ENCODE results near the gene TBC1D25.

Gene TBC1D25

GRCh38 chrX:48497871-48498270, 41.6 kb upstream of the TBC1D25 start:
- Histone ChIP-seq H3K27me3 (ENCODE audit: insufficient read depth, poor library complexity, severe bottlenecking) (no peaks in the 10 kb centered on the region), H3K27ac (replicated peaks) (no peak overlapping the region), H3K4me3 (replicated peaks; ENCODE audit: insufficient read depth, low read length) (no peak overlapping the region)
- DNase-seq (ENCODE audit: low read depth in 1 of 2, low spot score in 1 of 2): no peak
- TF ChIP-seq POLR2AphosphoS5 (IDR thresholded peaks at IDR 0.05; ENCODE audit: low read depth) (no peak), SPI1 (IDR thresholded peaks at IDR 0.05; ENCODE audit: borderline replicate concordance, low read depth) (no peak), GABPA (IDR thresholded peaks at IDR 0.05; ENCODE audit: low read depth) (no peak)
- TF ChIP-seq, protein P1, sequence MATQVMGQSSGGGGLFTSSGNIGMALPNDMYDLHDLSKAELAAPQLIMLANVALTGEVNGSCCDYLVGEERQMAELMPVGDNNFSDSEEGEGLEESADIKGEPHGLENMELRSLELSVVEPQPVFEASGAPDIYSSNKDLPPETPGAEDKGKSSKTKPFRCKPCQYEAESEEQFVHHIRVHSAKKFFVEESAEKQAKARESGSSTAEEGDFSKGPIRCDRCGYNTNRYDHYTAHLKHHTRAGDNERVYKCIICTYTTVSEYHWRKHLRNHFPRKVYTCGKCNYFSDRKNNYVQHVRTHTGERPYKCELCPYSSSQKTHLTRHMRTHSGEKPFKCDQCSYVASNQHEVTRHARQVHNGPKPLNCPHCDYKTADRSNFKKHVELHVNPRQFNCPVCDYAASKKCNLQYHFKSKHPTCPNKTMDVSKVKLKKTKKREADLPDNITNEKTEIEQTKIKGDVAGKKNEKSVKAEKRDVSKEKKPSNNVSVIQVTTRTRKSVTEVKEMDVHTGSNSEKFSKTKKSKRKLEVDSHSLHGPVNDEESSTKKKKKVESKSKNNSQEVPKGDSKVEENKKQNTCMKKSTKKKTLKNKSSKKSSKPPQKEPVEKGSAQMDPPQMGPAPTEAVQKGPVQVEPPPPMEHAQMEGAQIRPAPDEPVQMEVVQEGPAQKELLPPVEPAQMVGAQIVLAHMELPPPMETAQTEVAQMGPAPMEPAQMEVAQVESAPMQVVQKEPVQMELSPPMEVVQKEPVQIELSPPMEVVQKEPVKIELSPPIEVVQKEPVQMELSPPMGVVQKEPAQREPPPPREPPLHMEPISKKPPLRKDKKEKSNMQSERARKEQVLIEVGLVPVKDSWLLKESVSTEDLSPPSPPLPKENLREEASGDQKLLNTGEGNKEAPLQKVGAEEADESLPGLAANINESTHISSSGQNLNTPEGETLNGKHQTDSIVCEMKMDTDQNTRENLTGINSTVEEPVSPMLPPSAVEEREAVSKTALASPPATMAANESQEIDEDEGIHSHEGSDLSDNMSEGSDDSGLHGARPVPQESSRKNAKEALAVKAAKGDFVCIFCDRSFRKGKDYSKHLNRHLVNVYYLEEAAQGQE (IDR thresholded peaks at IDR 0.05; ENCODE audit: insufficient replicate concordance, low read depth): no peak
- TF ChIP-seq, protein P2, sequence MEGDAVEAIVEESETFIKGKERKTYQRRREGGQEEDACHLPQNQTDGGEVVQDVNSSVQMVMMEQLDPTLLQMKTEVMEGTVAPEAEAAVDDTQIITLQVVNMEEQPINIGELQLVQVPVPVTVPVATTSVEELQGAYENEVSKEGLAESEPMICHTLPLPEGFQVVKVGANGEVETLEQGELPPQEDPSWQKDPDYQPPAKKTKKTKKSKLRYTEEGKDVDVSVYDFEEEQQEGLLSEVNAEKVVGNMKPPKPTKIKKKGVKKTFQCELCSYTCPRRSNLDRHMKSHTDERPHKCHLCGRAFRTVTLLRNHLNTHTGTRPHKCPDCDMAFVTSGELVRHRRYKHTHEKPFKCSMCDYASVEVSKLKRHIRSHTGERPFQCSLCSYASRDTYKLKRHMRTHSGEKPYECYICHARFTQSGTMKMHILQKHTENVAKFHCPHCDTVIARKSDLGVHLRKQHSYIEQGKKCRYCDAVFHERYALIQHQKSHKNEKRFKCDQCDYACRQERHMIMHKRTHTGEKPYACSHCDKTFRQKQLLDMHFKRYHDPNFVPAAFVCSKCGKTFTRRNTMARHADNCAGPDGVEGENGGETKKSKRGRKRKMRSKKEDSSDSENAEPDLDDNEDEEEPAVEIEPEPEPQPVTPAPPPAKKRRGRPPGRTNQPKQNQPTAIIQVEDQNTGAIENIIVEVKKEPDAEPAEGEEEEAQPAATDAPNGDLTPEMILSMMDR (IDR thresholded peaks at IDR 0.05; ENCODE audit: insufficient read depth, low read length): no peak

- TF ChIP-seq, protein P2 (IDR thresholded peaks at IDR 0.05; ENCODE audit: insufficient read depth, low read length): no peak
- H3K4me3 ChIP-seq (replicated peaks; ENCODE audit: insufficient read depth, low read length): no peak overlapping the region
- H3K27me3 ChIP-seq (ENCODE audit: insufficient read depth, poor library complexity, severe bottlenecking): no peaks in the 10 kb centered on the region
- H3K27ac ChIP-seq (replicated peaks): no peak overlapping the region
- DNase-seq (ENCODE audit: low read depth in 1 of 2, low spot score in 1 of 2): no peak
Observed at GRCh38 chrX:48498374-48498809, 41.1 kb upstream of the TBC1D25 start.

GRCh38 chrX:48504261-48504660, 35.3 kb upstream of the TBC1D25 start:
- no peak overlapping the region for H3K4me3 ChIP-seq (replicated peaks; ENCODE audit: insufficient read depth, low read length)
- H3K27me3 ChIP-seq (ENCODE audit: insufficient read depth, poor library complexity, severe bottlenecking): no peaks in the 10 kb centered on the region
- TF ChIP-seq, protein P2 (IDR thresholded peaks at IDR 0.05; ENCODE audit: insufficient read depth, low read length): no peak
- TF ChIP-seq, protein P1 (IDR thresholded peaks at IDR 0.05; ENCODE audit: insufficient replicate concordance, low read depth): no peak
- TF ChIP-seq GABPA (IDR thresholded peaks at IDR 0.05; ENCODE audit: low read depth): no peak
- H3K27ac ChIP-seq (replicated peaks): no peak overlapping the region
- DNase-seq (ENCODE audit: low read depth in 1 of 2, low spot score in 1 of 2): no peak

DNA sequence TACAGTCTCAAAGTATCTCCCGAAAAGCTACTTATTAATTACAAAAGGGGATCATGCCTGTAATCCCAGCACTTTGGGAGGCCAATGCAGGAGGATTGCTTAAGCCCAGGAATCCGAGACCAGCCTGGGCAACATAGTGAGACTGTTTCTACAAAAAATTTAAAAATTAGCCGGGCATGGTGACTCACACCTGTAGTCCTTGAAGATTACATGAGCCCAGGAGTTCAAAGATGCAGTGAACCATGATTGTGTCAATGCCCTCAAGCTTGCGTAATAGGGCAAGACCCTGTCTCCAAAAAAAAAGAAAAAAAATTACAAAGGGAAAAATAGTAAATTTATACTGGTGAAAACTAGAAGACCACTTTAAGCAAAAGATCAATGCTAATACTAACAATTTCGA, 34.0 kb upstream of the TBC1D25 start:
- TF ChIP-seq, protein P1 (IDR thresholded peaks at IDR 0.05; ENCODE audit: insufficient replicate concordance, low read depth): no peak
- TF ChIP-seq POLR2AphosphoS5 (IDR thresholded peaks at IDR 0.05; ENCODE audit: low read depth): no peak
- TF ChIP-seq GABPA (IDR thresholded peaks at IDR 0.05; ENCODE audit: low read depth): no peak
- TF ChIP-seq, protein P2 (IDR thresholded peaks at IDR 0.05; ENCODE audit: insufficient read depth, low read length): no peak
- TF ChIP-seq SPI1 (IDR thresholded peaks at IDR 0.05; ENCODE audit: borderline replicate concordance, low read depth): no peak
- DNase-seq (ENCODE audit: low read depth in 1 of 2, low spot score in 1 of 2): no peak
- no peak overlapping the region for H3K27ac ChIP-seq (replicated peaks)

More for the DNA sequence above, 34.0 kb upstream of the TBC1D25 start:
- H3K27me3 ChIP-seq (ENCODE audit: insufficient read depth, poor library complexity, severe bottlenecking): no peaks in the 10 kb centered on the region
- no peak overlapping the region for H3K4me3 ChIP-seq (replicated peaks; ENCODE audit: insufficient read depth, low read length)
